Mesenchymal stem cell (in vitro differentiated cells and primary cell): ENCODE data around the gene PRODH2.

ENCODE experiments used
- DNase-seq: peaks from one replicate; pipeline ENCODE4 v3.0.0-alpha.2; 2013
- H2AFZ ChIP-seq: one replicate; pipeline ENCODE4 v1.6.1; 2013; ENCODE audit warnings: low read depth, mild to moderate bottlenecking, control low read depth, inconsistent platforms, low read length, moderate library complexity
- H2AK5ac ChIP-seq: 2 replicates; pipeline ENCODE4 v1.6.1; 2013; ENCODE audit warnings: low read length, moderate library complexity, mild to moderate bottlenecking, inconsistent platforms; ENCODE audit not compliant: severe bottlenecking
- H2BK120ac ChIP-seq: one replicate; pipeline ENCODE4 v1.6.1; 2013; ENCODE audit warnings: low read depth, mild to moderate bottlenecking, inconsistent platforms, low read length, moderate library complexity
- H2BK12ac ChIP-seq, 2 experiments: one replicate each; pipeline ENCODE4 v1.6.1; 2013; ENCODE audit warnings: inconsistent platforms in 2 of 2, low read length in 2 of 2, mild to moderate bottlenecking in 2 of 2, moderate library complexity in 2 of 2, control low read depth in 1 of 2
- H2BK15ac ChIP-seq: one replicate; pipeline ENCODE4 v1.6.1; 2013; ENCODE audit warnings: mild to moderate bottlenecking, low read depth, inconsistent platforms; ENCODE audit not compliant: poor library complexity, severe bottlenecking
- H2BK5ac ChIP-seq: 2 replicates; pipeline ENCODE4 v1.6.1; 2013; ENCODE audit warnings: low read depth, mild to moderate bottlenecking, low read length, control low read depth, inconsistent platforms; ENCODE audit not compliant: poor library complexity, severe bottlenecking
- H3K14ac ChIP-seq, 2 experiments: one replicate each; pipeline ENCODE4 v1.6.1; 2013; ENCODE audit warnings: inconsistent platforms in 2 of 2, low read length in 2 of 2, control low read depth in 1 of 2, mild to moderate bottlenecking in 1 of 2, moderate library complexity in 1 of 2
- H3K18ac ChIP-seq, 2 experiments: one replicate each; pipeline ENCODE4 v1.6.1; 2013; ENCODE audit warnings: inconsistent platforms in 2 of 2, low read length in 2 of 2, control low read depth in 1 of 2, low read depth in 1 of 2, mild to moderate bottlenecking in 1 of 2
- H3K23ac ChIP-seq, 2 experiments: one replicate each; pipeline ENCODE4 v1.6.1; 2013; ENCODE audit warnings: inconsistent platforms in 2 of 2, low read length in 2 of 2, mild to moderate bottlenecking in 2 of 2, moderate library complexity in 2 of 2, control low read depth in 1 of 2
- H3K27ac ChIP-seq: 2 replicates; pipeline ENCODE4 v1.5.1; 2013; ENCODE audit warnings: mild to moderate bottlenecking, moderate library complexity, low read length, control low read depth, inconsistent platforms; ENCODE audit not compliant: poor library complexity, severe bottlenecking
- H3K27me3 ChIP-seq, 2 experiments: 2 replicates each; pipeline versions ENCODE4 v1.6.1 to v1.7.0; 2013; ENCODE audit warnings: low read length in 2 of 2, mild to moderate bottlenecking in 2 of 2, moderate library complexity in 2 of 2, control low read depth in 1 of 2, inconsistent platforms in 1 of 2; ENCODE audit not compliant: control insufficient read depth in 1 of 2, insufficient read depth in 1 of 2
- H3K36me3 ChIP-seq, 2 experiments: 2 replicates each; pipeline versions ENCODE4 v1.6.1 to v1.7.0; 2013; ENCODE audit warnings: low read length in 2 of 2, control low read depth in 1 of 2, inconsistent platforms in 1 of 2, low read depth in 1 of 2, mild to moderate bottlenecking in 1 of 2; ENCODE audit not compliant: insufficient read depth in 2 of 2, control insufficient read depth in 1 of 2
- H3K4ac ChIP-seq, 2 experiments: one replicate each; pipeline ENCODE4 v1.6.1; 2013; ENCODE audit warnings: inconsistent platforms in 2 of 2, low read length in 2 of 2, mild to moderate bottlenecking in 2 of 2, moderate library complexity in 2 of 2, control low read depth in 1 of 2, low read depth in 1 of 2
- H3K4me1 ChIP-seq: 2 replicates; pipeline ENCODE4 v1.6.1; 2013; ENCODE audit warnings: low read depth, low read length, control low read depth; ENCODE audit not compliant: control insufficient read depth, insufficient read depth
- H3K4me2 ChIP-seq: 2 replicates; pipeline ENCODE4 v1.6.1; 2013; ENCODE audit warnings: low read length, mild to moderate bottlenecking, inconsistent platforms; ENCODE audit not compliant: poor library complexity, severe bottlenecking
- H3K4me3 ChIP-seq, 2 experiments: 2 replicates each; pipeline versions ENCODE4 v1.5.1 to v1.7.0; 2013; ENCODE audit warnings: low read length in 2 of 2, mild to moderate bottlenecking in 2 of 2, control low read depth in 1 of 2, low read depth in 1 of 2; ENCODE audit not compliant: insufficient read depth in 1 of 2
- H3K79me1 ChIP-seq: replicated peaks from 2 replicates; pipeline ENCODE4 v1.6.1; 2013; ENCODE audit warnings: mild to moderate bottlenecking, control low read depth, low read length, inconsistent platforms; ENCODE audit not compliant: poor library complexity, severe bottlenecking
- H3K9ac ChIP-seq: 2 replicates; pipeline ENCODE4 v1.7.0; 2013; ENCODE audit warnings: mild to moderate bottlenecking, low read length, moderate library complexity
- H3K9me3 ChIP-seq: 2 replicates; pipeline ENCODE4 v1.7.0; 2013; ENCODE audit warnings: mild to moderate bottlenecking, low read length; ENCODE audit not compliant: control insufficient read depth
- H4K8ac ChIP-seq: one replicate; pipeline ENCODE4 v1.6.1; 2013; ENCODE audit warnings: inconsistent platforms, mild to moderate bottlenecking, low read length, moderate library complexity
- H4K91ac ChIP-seq: one replicate; pipeline ENCODE4 v1.6.1; 2013; ENCODE audit warnings: mild to moderate bottlenecking, low read length, inconsistent platforms
- WGBS: methylation state at CpG from one replicate; pipeline ENCODE4 v1.1.7; 2013; ENCODE audit warnings: mixed read lengths; 5-methylcytosine and 5-hydroxymethylcytosine counted together

Gene PRODH2

GRCh38 chr19:35767288-35768081 lies 45.2 kb downstream of the PRODH2 start:
- Histone ChIP-seq H3K4ac (no peak overlapping the region), H2BK12ac (no peak overlapping the region), H3K9me3 (no peaks in the 10 kb centered on the region), H3K4me2 (no peak overlapping the region), H2BK5ac (no peak overlapping the region), H3K27ac (no peak overlapping the region), H3K27me3 (no peaks in the 10 kb centered on the region), H2AFZ (no peak overlapping the region), H2BK15ac (no peak overlapping the region), H3K23ac (no peak overlapping the region), H2BK120ac (no peak overlapping the region), H3K79me1 (peaks cover 12% of the 10 kb centered on the region), H4K8ac (no peak overlapping the region), H3K36me3 (peaks cover 35 to 46% of the 10 kb centered on the region in 2 experiments), H2AK5ac (no peak overlapping the region), H3K9ac (no peak overlapping the region), H3K4me3 (no peak overlapping the region), H4K91ac (no peak overlapping the region), H3K14ac (no peak overlapping the region), H3K18ac (no peak overlapping the region), H3K4me1 (peaks cover 12% of the 10 kb centered on the region)
- 67% methylated on average over 34 of the region's 34 CpGs for WGBS
- no peak for DNase-seq

- H2BK15ac ChIP-seq, result no peak overlapping the region
- no peak overlapping the region for H2AFZ ChIP-seq
- WGBS, result 92% methylated on average over 7 of the region's 11 CpGs
- H3K14ac ChIP-seq, result no peak overlapping the region
- H4K8ac ChIP-seq, result no peak overlapping the region
- H4K91ac ChIP-seq, result no peak overlapping the region
- H3K27me3 ChIP-seq, result no peaks in the 10 kb centered on the region
- H2AK5ac ChIP-seq, result no peak overlapping the region
- H3K36me3 ChIP-seq, result peaks cover 43 to 53% of the 10 kb centered on the region in 2 experiments
- H3K4ac ChIP-seq, result no peak overlapping the region
- no peak overlapping the region for H3K23ac ChIP-seq
- H2BK12ac ChIP-seq, result no peak overlapping the region
- no peaks in the 10 kb centered on the region for H3K9me3 ChIP-seq
- H3K27ac ChIP-seq, result no peak overlapping the region
- DNase-seq, result no peak
- no peak overlapping the region for H3K4me2 ChIP-seq
- no peak overlapping the region for H3K18ac ChIP-seq
- H2BK5ac ChIP-seq, result no peak overlapping the region
- H3K4me3 ChIP-seq, result no peak overlapping the region
- peaks cover 12% of the 10 kb centered on the region for H3K4me1 ChIP-seq
- no peak overlapping the region for H3K9ac ChIP-seq
- no peak overlapping the region for H2BK120ac ChIP-seq
- peaks cover 18% of the 10 kb centered on the region for H3K79me1 ChIP-seq
Observed at GRCh38 chr19:35766571-35767104, 46.0 kb downstream of the PRODH2 start.

GRCh38 chr19:35764432-35765315 lies 48.0 kb downstream of the PRODH2 start:
- no peak overlapping the region for H3K9ac ChIP-seq
- no peaks in the 10 kb centered on the region for H3K27me3 ChIP-seq
- no peak overlapping the region for H2BK120ac ChIP-seq
- WGBS, result 98% methylated on average over 15 of the region's 17 CpGs
- no peak overlapping the region for H3K4ac ChIP-seq
- no peak overlapping the region for H2BK5ac ChIP-seq
- no peak overlapping the region for H3K23ac ChIP-seq
- H2BK12ac ChIP-seq, result no peak overlapping the region
- H4K8ac ChIP-seq, result no peak overlapping the region
- no peak overlapping the region for H4K91ac ChIP-seq
- no peaks in the 10 kb centered on the region for H3K9me3 ChIP-seq
- H3K4me3 ChIP-seq, result no peak overlapping the region
- H3K79me1 ChIP-seq, result peaks cover 30% of the 10 kb centered on the region
- H3K14ac ChIP-seq, result no peak overlapping the region
- H2BK15ac ChIP-seq, result no peak overlapping the region
- no peak overlapping the region for H2AK5ac ChIP-seq
- no peak overlapping the region for H2AFZ ChIP-seq
- H3K36me3 ChIP-seq, result peaks cover 60 to 67% of the 10 kb centered on the region in 2 experiments
- H3K4me2 ChIP-seq, result no peak overlapping the region
- H3K4me1 ChIP-seq, result peaks cover 19% of the 10 kb centered on the region
- no peak overlapping the region for H3K27ac ChIP-seq
- no peak for DNase-seq
- H3K18ac ChIP-seq, result no peak overlapping the region
